ENCODE results near the gene PLS3.

- TF ChIP-seq CTCF (IDR thresholded peaks at IDR 0.05) (peak; percentile 75 to 92 (median 90)), POLR2A (IDR thresholded peaks at IDR 0.05) (no peak), POLR2AphosphoS5 (IDR thresholded peaks at IDR 0.05) (no peak)
Measured at GRCh38 chrX:115642895-115643530, 82.0 kb downstream of the PLS3 start.

Measured in breast epithelium (tissue), 3 donors.